ENCODE data around the gene KRTAP13-4.

KRTAP13-4 gene

GRCh38 chr21:30430170-30430655, at the start of gene KRTAP13-4:
TSS of gene KRTAP13-4 (plus strand) at chr21:30430220. CDS start at chr21:30430276, 56 bp downstream.
- Histone ChIP-seq H3K27ac (no peak within 1 kb of the TSS), H3K4me3 (no peak within 1 kb of the TSS)

GRCh38 chr21:30382201-30382600, 47.8 kb upstream of the KRTAP13-4 start:
- Histone ChIP-seq H3K4me3 (no peak overlapping the region), H3K27ac (no peak overlapping the region)

- Histone ChIP-seq H3K27ac (no peak overlapping the region), H3K4me3 (no peak overlapping the region)
These were observed 38.5 kb upstream of the KRTAP13-4 start for GRCh38 chr21:30391492-30392025.

- Histone ChIP-seq H3K4me3 (no peak within 1 kb of the TSS), H3K27ac (no peak within 1 kb of the TSS)
These were observed 34.3 kb upstream of the KRTAP13-4 start, which contains the start of gene KRTAP13-1 for GRCh38 chr21:30395731-30396130. TSS of gene KRTAP13-1 (plus strand) at chr21:30396031. CDS start at chr21:30396087, 56 bp downstream.

- H3K27ac ChIP-seq, result no peak overlapping the region
- no peak overlapping the region for H3K4me3 ChIP-seq
These were observed 21.1 kb upstream of the KRTAP13-4 start for GRCh38 chr21:30408782-30409494.

GRCh38 chr21:30415993-30416392, 14.0 kb upstream of the KRTAP13-4 start:
- H3K4me3 ChIP-seq, result no peak overlapping the region
- no peak overlapping the region for H3K27ac ChIP-seq

GRCh38 chr21:30425826-30426225, 4.2 kb upstream of the KRTAP13-4 start, which contains the start of gene KRTAP13-3:
TSS of gene KRTAP13-3 (minus strand) at chr21:30425926. CDS start at chr21:30425912, 14 bp downstream.
- H3K4me3 ChIP-seq, result no peak within 1 kb of the TSS
- H3K27ac ChIP-seq, result no peak within 1 kb of the TSS

GRCh38 chr21:30426731-30427130, 3.3 kb upstream of the KRTAP13-4 start:
- no peak overlapping the region for H3K4me3 ChIP-seq
- H3K27ac ChIP-seq, result no peak overlapping the region

- Histone ChIP-seq H3K4me3 (no peak overlapping the region), H3K27ac (no peak overlapping the region)
These were observed 4.1 kb downstream of the KRTAP13-4 start for GRCh38 chr21:30434033-30434631.

- no peak overlapping the region for H3K4me3 ChIP-seq
- no peak overlapping the region for H3K27ac ChIP-seq
These were observed 7.1 kb downstream of the KRTAP13-4 start for GRCh38 chr21:30437010-30437565.

GRCh38 chr21:30439975-30440374, 10.0 kb downstream of the KRTAP13-4 start, which contains the start of gene KRTAP15-1:
TSS of gene KRTAP15-1 (plus strand) at chr21:30440275. CDS start at chr21:30440328, 53 bp downstream.
- Histone ChIP-seq H3K4me3 (no peak within 1 kb of the TSS), H3K27ac (no peak within 1 kb of the TSS)

- Histone ChIP-seq H3K4me3 (no peak overlapping the region), H3K27ac (no peak overlapping the region)
These were observed 13.2 kb downstream of the KRTAP13-4 start for GRCh38 chr21:30443226-30443625.

GRCh38 chr21:30444204-30444603, 14.2 kb downstream of the KRTAP13-4 start:
- Histone ChIP-seq H3K27ac (no peak overlapping the region), H3K4me3 (no peak overlapping the region)

GRCh38 chr21:30447056-30447455, 17.0 kb downstream of the KRTAP13-4 start:
- Histone ChIP-seq H3K4me3 (no peak overlapping the region), H3K27ac (no peak overlapping the region)

GRCh38 chr21:30448514-30448913, 18.5 kb downstream of the KRTAP13-4 start:
- no peak overlapping the region for H3K4me3 ChIP-seq
- no peak overlapping the region for H3K27ac ChIP-seq

- Histone ChIP-seq H3K4me3 (no peak overlapping the region), H3K27ac (no peak overlapping the region)
These were observed 33.7 kb downstream of the KRTAP13-4 start for GRCh38 chr21:30463713-30464112.

- no peak overlapping the region for H3K4me3 ChIP-seq
- no peak overlapping the region for H3K27ac ChIP-seq
These were observed 39.1 kb downstream of the KRTAP13-4 start for GRCh38 chr21:30468900-30469714.

GRCh38 chr21:30478004-30478403, 48.0 kb downstream of the KRTAP13-4 start:
- H3K27ac ChIP-seq, result no peak overlapping the region
- H3K4me3 ChIP-seq, result no peak overlapping the region

- Histone ChIP-seq H3K4me3 (no peak overlapping the region), H3K27ac (no peak overlapping the region)
These were observed 49.2 kb downstream of the KRTAP13-4 start for GRCh38 chr21:30479259-30479658.

- Histone ChIP-seq H3K27ac (no peak within 1 kb of the TSS), H3K4me3 (no peak within 1 kb of the TSS)
These were observed 50.1 kb downstream of the KRTAP13-4 start, which contains the start of gene KRTAP19-1 for GRCh38 chr21:30480145-30480544. TSS of gene KRTAP19-1 (minus strand) at chr21:30480367. CDS start at chr21:30480317, 50 bp downstream.
